ENCODE data around the gene CHIC1. TPM values are rescaled to one million over a fixed set of nuclear protein-coding genes. Genes with fewer than 3 reads are reported as not detected.
"Not testable (repeated sequence)": the region's sequence is repeated elsewhere in the genome, so short reads cannot be mapped to it uniquely, and the experiment has no call there.

The CHIC1 gene
- total RNA-seq, 1 experiment from 2014 or later = 15.5 TPM

- intact Hi-C loops (cut with micrococcal nuclease; ENCODE audit: unreplicated experiment) (no loop called here), in situ Hi-C loops (cut with HindIII; ENCODE audit: low pct_unique_long_range_greater_than_20kb, low sequenced_read_pairs) (no loop called here)
- no TSS peak for BruUV-seq (replicated peaks)
- ChIA-PET CTCF (no interaction called here), POLR2A (no interaction called here)
- ATAC-seq (no peak), DNase-seq (ENCODE audit: low read depth, low spot score) (no peak)
- no peaks in the 10 kb centered on the region for H3K27me3 ChIP-seq (ENCODE audit: control insufficient read depth, insufficient read depth, low read length)
- no peaks in the 10 kb centered on the region for H3K9me3 ChIP-seq (ENCODE audit: control insufficient read depth, insufficient read depth, low read depth, low read length)
- H3K36me3 ChIP-seq (ENCODE audit: control insufficient read depth, insufficient read depth, low read length) = no peaks in the 10 kb centered on the region
- no peak overlapping the region for H3K27ac ChIP-seq (ENCODE audit: low read length)
- H3K4me1 ChIP-seq (ENCODE audit: control insufficient read depth, insufficient read depth, low read length) = no peaks in the 10 kb centered on the region; the same call in 1 of the 2 replicates
- H3K4me3 ChIP-seq (ENCODE audit: low read depth in 2 of 2, low read length in 2 of 2) = no peak overlapping the region
- no peak for TF ChIP-seq TCF7L2 (IDR thresholded peaks at IDR 0.05; ENCODE audit: low read depth, low read length)
- TF ChIP-seq REST (IDR thresholded peaks at IDR 0.05; ENCODE audit: insufficient read depth in 1 of 2, low read depth in 2 of 2, low read length in 1 of 2) = no peak
- TF ChIP-seq POLR2AphosphoS5 (IDR thresholded peaks at IDR 0.05; ENCODE audit: low read depth, low read length) = no peak
- no peak for TF ChIP-seq SIN3A (IDR thresholded peaks at IDR 0.05; ENCODE audit: borderline replicate concordance, insufficient read depth, low read depth, low read length)
- TF ChIP-seq CTCF (IDR thresholded peaks at IDR 0.05) = no peak
Measured at GRCh38 chrX:73577361-73577760, 14.4 kb downstream of the CHIC1 start.

- CTCF ChIA-PET = no interaction called here
- Histone ChIP-seq H3K4me1 (ENCODE audit: control insufficient read depth, insufficient read depth, low read length) (no peaks in the 10 kb centered on the region; the same call in 1 of the 2 replicates), H3K36me3 (ENCODE audit: control insufficient read depth, insufficient read depth, low read length) (no peaks in the 10 kb centered on the region), H3K9me3 (ENCODE audit: control insufficient read depth, insufficient read depth, low read depth, low read length) (no peaks in the 10 kb centered on the region), H3K4me3 (ENCODE audit: low read depth in 2 of 2, low read length in 2 of 2) (no peak overlapping the region), H3K27ac (ENCODE audit: low read length) (no peak overlapping the region), H3K27me3 (ENCODE audit: control insufficient read depth, insufficient read depth, low read length) (no peaks in the 10 kb centered on the region)
- no peak for DNase-seq (ENCODE audit: low read depth, low spot score)
- intact Hi-C loops (cut with micrococcal nuclease; ENCODE audit: unreplicated experiment) = no loop called here
- in situ Hi-C loops (cut with HindIII; ENCODE audit: low pct_unique_long_range_greater_than_20kb, low sequenced_read_pairs) = no loop called here
- TF ChIP-seq SIN3A (IDR thresholded peaks at IDR 0.05; ENCODE audit: borderline replicate concordance, insufficient read depth, low read depth, low read length) = no peak
- peak; percentile 46; the same call in 1 of the 2 replicates for TF ChIP-seq TCF7L2 (IDR thresholded peaks at IDR 0.05; ENCODE audit: low read depth, low read length)
- no peak for ATAC-seq
- BruUV-seq (replicated peaks) = no TSS peak
- POLR2A ChIA-PET = no interaction called here
Measured at GRCh38 chrX:73581002-73581628, 18.1 kb downstream of the CHIC1 start.

GRCh38 chrX:73597758-73598157, 34.8 kb downstream of the CHIC1 start:
- BruUV-seq (replicated peaks); H3K27me3 ChIP-seq (ENCODE audit: control insufficient read depth, insufficient read depth, low read length); H3K4me3 ChIP-seq (ENCODE audit: low read depth in 2 of 2, low read length in 2 of 2); H3K36me3 ChIP-seq (ENCODE audit: control insufficient read depth, insufficient read depth, low read length); CTCF ChIA-PET; in situ Hi-C loops (cut with HindIII; ENCODE audit: low pct_unique_long_range_greater_than_20kb, low sequenced_read_pairs); DNase-seq (ENCODE audit: low read depth, low spot score); intact Hi-C loops (cut with micrococcal nuclease; ENCODE audit: unreplicated experiment); H3K27ac ChIP-seq (ENCODE audit: low read length); ATAC-seq; H3K4me1 ChIP-seq (ENCODE audit: control insufficient read depth, insufficient read depth, low read length); H3K9me3 ChIP-seq (ENCODE audit: control insufficient read depth, insufficient read depth, low read depth, low read length); POLR2A ChIA-PET: not testable (repeated sequence)

Measured in Panc1 (cell line).